Measurements from ENCODE around the gene DPEP1.
"Not testable (repeated sequence)": the region's sequence is repeated elsewhere in the genome, so short reads cannot be mapped to it uniquely, and the experiment has no call there.

Gene DPEP1

GRCh38 chr16:89645122-89645521 lies 31.7 kb downstream of the DPEP1 start:
- FAIRE-seq (no peak), DNase-seq (ENCODE audit: low spot score) (no peak)

GRCh38 chr16:89646270-89646669 lies 32.8 kb downstream of the DPEP1 start:
- FAIRE-seq = no peak

GRCh38 chr16:89646906-89647305 lies 33.5 kb downstream of the DPEP1 start:
- DNase-seq (ENCODE audit: low spot score) = no peak

More at GRCh38 chr16:89646270-89646669, 32.8 kb downstream of the DPEP1 start:
- DNase-seq (ENCODE audit: low spot score) = no peak

GRCh38 chr16:89651584-89651983 lies 38.1 kb downstream of the DPEP1 start:
- DNase-seq (ENCODE audit: low spot score) (no peak), FAIRE-seq (no peak)

More at GRCh38 chr16:89646906-89647305, 33.5 kb downstream of the DPEP1 start:
- FAIRE-seq = no peak

GRCh38 chr16:89653656-89654295 lies 40.3 kb downstream of the DPEP1 start:
- FAIRE-seq (no peak), DNase-seq (ENCODE audit: low spot score) (no peak)

- no peak for FAIRE-seq
- DNase-seq (ENCODE audit: low spot score) = no peak
These were observed 41.7 kb downstream of the DPEP1 start for GRCh38 chr16:89655062-89655643.

GRCh38 chr16:89656435-89657121 lies 43.1 kb downstream of the DPEP1 start:
- FAIRE-seq (no peak), DNase-seq (ENCODE audit: low spot score) (no peak)

- peak; percentile 91 for FAIRE-seq
- peak; percentile 99 for DNase-seq (ENCODE audit: low spot score)
These were observed 44.2 kb downstream of the DPEP1 start, which contains the start of the genes CHMP1A and SPATA33 for GRCh38 chr16:89657442-89658220. CHMP1A (minus strand) TSS chr16:89657708; CDS start chr16:89657588, 120 bp downstream. SPATA33 (plus strand) TSS chr16:89657836; CDS start chr16:89657912, 76 bp downstream.

- no peak for FAIRE-seq
- DNase-seq (ENCODE audit: low spot score) = no peak
These were observed 44.9 kb downstream of the DPEP1 start for GRCh38 chr16:89658221-89658879.

GRCh38 chr16:89660146-89660545 lies 46.7 kb downstream of the DPEP1 start:
- FAIRE-seq = no peak

GRCh38 chr16:89661215-89661614 lies 47.8 kb downstream of the DPEP1 start:
- no peak for FAIRE-seq
- DNase-seq (ENCODE audit: low spot score) = no peak

More at GRCh38 chr16:89660146-89660545, 46.7 kb downstream of the DPEP1 start:
- DNase-seq (ENCODE audit: low spot score) = no peak

- not testable (repeated sequence) for FAIRE-seq; DNase-seq (ENCODE audit: low spot score)
These were observed 50.8 kb downstream of the DPEP1 start for GRCh38 chr16:89664238-89664637.

- not testable (repeated sequence) for DNase-seq (ENCODE audit: low spot score); FAIRE-seq
These were observed 53.6 kb downstream of the DPEP1 start for GRCh38 chr16:89667000-89667399.

- peak; percentile 27 for FAIRE-seq
- no peak for DNase-seq (ENCODE audit: low spot score)
These were observed 54.2 kb downstream of the DPEP1 start for GRCh38 chr16:89667633-89668032.

GRCh38 chr16:89668790-89669158 lies 55.3 kb downstream of the DPEP1 start:
- FAIRE-seq (no peak), DNase-seq (ENCODE audit: low spot score) (no peak)

GRCh38 chr16:89669755-89670154 lies 56.3 kb downstream of the DPEP1 start:
- no peak for FAIRE-seq

GRCh38 chr16:89670496-89671431 lies 57.3 kb downstream of the DPEP1 start:
- FAIRE-seq = peak; percentile 42
- DNase-seq (ENCODE audit: low spot score) = no peak

More at GRCh38 chr16:89669755-89670154, 56.3 kb downstream of the DPEP1 start:
- DNase-seq (ENCODE audit: low spot score) = no peak

- DNase-seq (ENCODE audit: low spot score) = not testable (repeated sequence)
These were observed 58.1 kb downstream of the DPEP1 start for GRCh38 chr16:89671565-89671964.

GRCh38 chr16:89672177-89672941 lies 58.9 kb downstream of the DPEP1 start:
- FAIRE-seq (no peak), DNase-seq (ENCODE audit: low spot score) (no peak)

More at GRCh38 chr16:89671565-89671964, 58.1 kb downstream of the DPEP1 start:
- not testable (repeated sequence) for FAIRE-seq

All from urothelium cell line (cell line).